Hindlimb muscle (tissue), 1 donor: ENCODE results near the gene PRAMEF1. TPM values are rescaled to one million over a fixed set of nuclear protein-coding genes. Genes with fewer than 3 reads are reported as not detected.
"Not testable (repeated sequence)": the region's sequence is repeated elsewhere in the genome, so short reads cannot be mapped to it uniquely, and the experiment has no call there.

Source experiments
- DNase-seq: peaks from one replicate; pipeline ENCODE4 v3.0.0-alpha.2; 2013
- polyA plus RNA-seq: library from polyadenylated mRNA; unstranded; fragments of 120-200 nt; gene quantifications from one replicate; pipeline ENCODE4 v1.2.1, GENCODE V29; 2013; ENCODE audit not compliant: insufficient read length

Gene PRAMEF1
- polyA plus RNA-seq, 1 donor = not detected

DNA sequence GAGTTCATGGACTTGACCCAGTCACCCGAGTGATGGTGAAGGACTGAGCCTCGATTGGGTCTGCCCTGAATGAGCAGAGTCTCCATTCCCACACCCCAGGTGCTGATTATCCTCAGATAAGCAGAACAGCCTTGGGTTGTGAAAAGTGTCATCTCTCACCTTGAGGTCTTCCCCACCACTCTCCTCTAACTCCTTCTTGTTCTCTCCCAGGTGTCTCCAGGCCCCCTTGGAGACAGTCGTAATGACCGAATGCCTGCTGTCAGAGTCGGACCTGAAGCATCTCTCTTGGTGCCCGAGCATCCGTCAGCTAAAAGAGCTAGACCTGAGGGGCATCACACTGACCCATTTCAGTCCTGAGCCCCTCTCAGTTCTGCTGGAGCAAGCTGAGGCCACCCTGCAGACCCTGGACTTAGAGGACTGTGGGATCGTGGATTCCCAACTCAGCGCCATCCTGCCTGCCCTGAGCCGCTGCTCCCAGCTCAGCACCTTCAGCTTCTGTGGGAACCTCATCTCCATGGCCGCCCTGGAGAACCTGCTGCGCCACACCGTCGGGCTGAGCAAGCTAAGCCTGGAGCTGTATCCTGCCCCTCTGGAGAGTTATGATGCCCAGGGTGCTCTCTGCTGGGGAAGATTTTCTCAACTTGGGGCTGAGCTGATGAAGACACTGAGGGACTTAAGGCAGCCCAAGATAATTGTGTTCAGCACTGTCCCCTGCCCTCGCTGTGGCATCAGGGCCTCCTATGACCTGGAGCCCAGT, 14.2 kb upstream of the PRAMEF1 start:
- no peak for DNase-seq

DNA sequence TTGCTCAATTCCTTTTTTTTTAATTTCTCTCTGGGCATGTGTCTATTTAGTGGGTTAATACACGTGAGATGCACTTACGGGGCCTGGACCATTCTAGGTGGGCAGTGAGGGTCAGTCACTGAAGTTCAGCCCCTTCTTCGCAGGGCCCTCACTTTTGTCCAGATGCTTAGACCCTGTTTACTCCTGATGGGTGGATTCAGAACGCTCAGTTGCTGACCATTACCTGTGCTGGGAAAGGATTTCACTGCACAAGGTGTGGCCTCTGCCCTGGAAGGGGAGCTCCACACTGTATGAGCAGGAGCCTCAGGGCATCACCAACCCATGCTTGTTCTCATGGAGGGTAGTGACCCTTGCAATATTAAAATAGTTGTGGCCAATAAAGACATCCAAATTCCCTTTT, 13.1 kb upstream of the PRAMEF1 start:
- no peak for DNase-seq

DNA sequence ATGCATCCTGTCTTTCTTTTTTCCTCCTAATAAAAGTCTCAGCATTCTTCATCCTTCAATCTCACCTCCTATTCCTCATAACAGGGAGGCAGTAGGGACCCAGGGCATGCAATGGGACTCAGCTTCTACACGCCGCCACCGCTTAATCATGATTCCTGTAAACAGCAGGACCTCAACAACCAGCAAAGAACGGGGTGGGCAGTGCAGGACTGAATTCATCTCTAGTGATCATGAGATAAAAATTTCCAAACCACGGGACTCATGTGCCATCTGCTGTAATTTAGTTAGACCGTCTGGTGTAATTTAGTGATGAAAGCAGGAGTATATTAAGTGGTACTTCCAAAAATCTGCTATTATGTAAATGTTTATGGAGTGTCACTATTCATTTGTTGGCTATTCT, 12.3 kb upstream of the PRAMEF1 start:
- no peak for DNase-seq

DNA sequence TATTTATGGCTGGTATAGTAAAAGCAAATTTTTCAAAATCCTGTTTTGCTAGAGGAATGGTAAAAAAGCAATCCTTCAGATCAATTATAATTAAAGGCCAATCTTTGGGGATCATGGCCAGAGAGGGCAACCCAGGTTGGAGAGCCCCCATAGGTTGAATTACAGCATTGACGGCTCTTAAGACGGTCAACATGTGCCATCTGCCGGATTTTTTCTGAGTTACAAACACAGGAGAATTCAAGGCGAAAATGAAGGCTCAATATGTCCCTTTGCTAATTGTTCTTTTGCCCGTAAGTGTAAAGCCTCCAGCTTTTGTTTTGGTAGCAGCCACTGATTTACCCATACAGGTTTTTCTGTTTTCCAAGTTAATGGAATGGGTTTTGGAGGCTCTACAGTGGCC, 9.7 kb upstream of the PRAMEF1 start:
- DNase-seq = not testable (repeated sequence)

DNA sequence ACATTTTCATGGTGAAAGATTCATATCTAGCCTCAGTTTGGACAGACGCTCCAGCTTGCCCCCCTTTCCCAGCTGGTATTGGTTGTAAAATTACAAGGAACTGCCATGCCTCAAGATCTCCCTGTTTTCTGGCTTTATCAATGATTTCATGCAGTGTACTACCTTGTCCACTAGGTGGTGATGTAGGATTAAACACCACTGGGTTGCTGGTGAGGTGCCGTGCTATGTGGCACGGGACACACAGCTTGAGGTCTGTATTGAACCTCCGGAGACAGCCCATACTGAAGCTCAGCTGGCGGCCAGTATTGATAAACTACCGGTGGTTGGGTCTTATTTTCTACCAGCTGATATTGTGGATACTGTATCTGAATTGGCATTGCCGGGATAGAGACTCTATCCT, 7.4 kb upstream of the PRAMEF1 start:
- DNase-seq = not testable (repeated sequence)

DNA sequence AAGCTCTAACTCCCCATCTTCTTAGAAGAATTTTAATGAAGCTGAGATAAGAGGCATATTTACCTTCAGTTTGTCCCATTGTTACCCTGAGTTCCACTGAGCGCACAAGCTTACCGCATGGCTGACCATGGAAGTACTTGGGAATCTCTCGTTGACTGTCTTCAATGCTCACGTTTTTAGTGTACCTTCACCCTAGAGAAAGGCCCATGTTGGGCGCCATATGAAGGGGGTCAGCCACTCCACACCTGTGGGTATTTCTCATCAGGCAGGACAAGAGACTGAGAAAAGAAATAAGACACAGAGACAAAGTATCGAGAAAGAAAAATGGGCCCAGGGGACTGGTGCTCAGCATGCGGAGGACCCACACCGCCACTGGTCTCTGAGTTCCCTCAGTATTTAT, 6.5 kb upstream of the PRAMEF1 start:
- not testable (repeated sequence) for DNase-seq

DNA sequence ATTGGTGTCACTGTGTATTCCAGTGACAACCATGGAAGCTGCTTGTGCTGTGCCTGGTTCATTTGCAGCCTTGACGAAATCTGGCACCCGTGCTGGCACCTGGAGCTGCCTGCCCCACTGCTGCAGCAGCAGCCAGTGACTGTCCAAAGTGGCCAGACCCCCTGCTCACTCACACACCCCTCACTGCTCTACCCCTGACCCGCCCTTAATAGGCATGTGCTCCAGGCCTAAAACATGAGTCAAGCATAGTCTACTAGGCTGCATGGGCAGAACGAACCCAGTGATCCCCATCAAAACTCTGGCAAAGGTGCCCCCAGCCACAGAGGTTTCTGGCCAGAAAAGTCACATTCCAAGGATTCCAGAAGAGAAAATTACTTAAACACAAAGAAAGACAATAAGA, 7.7 kb downstream of the PRAMEF1 start:
- DNase-seq = no peak

DNA sequence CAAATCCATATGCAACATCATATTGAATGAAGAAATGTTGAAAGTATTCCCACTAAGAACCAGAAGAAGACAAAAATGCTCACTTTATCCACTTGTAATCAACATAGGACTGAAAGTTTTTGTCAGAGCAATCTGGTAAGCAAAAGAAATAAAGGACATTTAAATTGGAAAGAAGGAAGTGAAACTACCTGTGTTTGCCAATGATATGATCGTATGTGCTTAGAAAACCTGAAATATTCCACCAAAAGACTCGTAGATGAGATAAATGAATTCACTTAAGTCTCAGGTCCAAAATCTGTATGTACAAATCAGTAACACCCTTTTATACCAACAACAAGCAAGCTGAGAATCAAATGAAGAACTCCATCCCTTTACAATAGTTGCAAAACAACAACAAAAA, 8.5 kb downstream of the PRAMEF1 start:
- DNase-seq = no peak

DNA sequence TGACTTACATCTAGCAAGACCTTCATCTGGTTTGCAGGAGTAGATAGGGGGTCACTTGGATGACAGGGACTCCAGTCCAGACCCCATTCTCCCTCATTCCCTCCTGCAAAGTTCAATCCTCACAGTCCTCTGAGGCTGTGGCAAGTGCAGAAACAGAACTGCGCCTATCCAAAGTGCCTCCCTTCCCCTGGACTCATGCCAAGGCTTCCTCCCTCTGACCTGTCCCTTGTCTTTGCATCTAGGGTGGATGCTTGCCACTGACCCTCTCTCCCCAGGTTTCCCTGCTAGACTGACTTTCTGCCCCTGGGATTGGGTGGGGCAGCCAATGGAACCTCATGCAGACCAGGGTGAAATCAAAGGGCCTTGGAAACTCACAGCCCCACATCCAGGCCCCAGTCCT, 18.7 kb downstream of the PRAMEF1 start:
- no peak for DNase-seq

DNA sequence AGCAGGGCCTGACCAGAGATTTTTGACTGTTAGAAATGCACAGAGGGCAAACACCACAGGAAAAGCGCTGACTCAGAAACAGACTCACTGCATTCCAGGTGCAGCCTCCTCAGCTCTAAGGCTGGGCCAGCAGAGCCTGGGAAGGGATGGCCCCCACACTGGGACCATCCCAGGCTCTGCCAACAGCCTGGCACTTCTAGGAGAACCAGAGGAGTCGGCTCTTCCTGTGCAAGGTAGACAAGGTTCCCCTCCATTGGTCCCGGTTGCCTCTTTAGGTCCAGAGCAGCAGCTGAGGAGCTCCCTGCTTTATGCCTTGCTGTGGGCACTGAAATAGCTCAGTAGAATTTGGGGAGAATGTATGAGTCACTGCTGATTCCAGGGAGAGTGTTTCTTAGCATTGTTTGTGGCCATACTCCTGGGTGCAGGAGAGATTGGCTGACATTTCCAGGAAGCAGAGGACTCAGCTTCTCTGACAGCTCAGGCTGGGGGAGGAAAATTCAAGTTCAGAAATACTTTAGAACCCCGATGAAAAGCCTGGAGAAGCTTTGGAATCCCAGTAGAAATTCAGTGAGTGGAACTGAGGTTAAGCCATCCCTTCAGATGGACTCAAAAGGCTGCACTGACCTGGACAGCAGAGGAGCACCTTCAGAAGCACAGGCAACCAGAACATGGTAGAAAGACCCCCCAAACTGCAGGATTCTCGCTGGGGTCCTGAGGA, 19.7 kb downstream of the PRAMEF1 start:
- DNase-seq = no peak

DNA sequence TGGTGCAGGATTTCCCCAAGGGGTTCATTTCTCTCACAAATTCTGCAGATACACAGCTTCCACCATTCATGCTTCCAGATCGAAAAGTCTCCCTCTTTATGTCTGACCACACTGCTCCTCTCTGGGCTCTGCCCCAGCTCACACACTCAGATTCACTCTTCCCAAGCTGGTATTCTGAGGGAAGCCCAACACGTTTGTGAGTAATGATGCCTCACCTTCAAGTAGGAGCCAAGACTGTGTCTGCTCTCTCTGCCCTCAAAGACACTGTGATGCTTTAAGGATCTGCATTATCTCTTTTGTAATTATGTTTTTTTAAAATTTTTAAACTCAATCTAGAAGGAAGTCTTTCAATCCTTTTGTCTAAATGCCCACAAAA, 20.2 kb downstream of the PRAMEF1 start:
- DNase-seq = no peak

DNA sequence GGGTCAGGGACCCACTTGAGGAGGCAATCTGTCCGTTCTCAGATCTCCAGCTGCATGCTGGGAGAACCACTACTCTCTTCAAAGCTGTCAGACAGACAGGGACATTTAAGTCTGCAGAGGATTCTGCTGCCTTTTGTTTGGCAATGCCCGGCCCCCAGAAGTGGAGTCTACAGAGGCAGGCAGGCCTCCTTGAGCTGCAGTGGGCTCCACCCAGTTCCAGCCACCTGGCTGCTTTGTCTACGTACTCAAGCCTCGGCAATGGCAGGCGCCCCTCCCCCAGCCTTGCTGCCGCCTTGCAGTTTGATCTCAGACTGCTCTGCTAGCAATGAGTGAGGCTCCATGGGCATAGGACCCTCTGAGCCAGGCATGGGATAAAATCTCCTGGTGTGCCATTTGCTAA, 27.9 kb downstream of the PRAMEF1 start:
- not testable (repeated sequence) for DNase-seq

DNA sequence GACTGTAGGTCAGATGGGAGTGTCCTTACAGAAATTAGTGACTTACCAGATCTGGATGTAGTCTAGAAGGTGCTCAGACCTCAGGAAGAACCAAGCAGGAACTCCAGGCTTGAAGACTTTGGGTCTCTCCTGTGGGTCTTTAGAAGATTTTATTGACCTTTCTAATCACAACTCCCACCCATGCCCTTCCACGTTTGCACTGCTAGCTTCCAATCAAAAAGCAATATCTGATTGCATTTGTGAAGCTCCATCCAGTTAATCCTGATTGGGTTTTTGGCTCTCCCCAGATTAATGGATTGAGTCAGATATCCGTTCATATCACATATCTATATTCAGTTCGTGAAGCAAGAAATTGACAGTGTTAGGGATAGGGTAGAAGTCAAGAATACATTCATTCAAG, 40.1 kb downstream of the PRAMEF1 start, which contains the start of gene PRAMEF11:
Gene PRAMEF11, minus strand, starts transcription at position 101 of the 400 bp plus-strand sequence. CDS start 2,621 bp downstream, outside the sequence.
- DNase-seq = not testable (repeated sequence)

DNA sequence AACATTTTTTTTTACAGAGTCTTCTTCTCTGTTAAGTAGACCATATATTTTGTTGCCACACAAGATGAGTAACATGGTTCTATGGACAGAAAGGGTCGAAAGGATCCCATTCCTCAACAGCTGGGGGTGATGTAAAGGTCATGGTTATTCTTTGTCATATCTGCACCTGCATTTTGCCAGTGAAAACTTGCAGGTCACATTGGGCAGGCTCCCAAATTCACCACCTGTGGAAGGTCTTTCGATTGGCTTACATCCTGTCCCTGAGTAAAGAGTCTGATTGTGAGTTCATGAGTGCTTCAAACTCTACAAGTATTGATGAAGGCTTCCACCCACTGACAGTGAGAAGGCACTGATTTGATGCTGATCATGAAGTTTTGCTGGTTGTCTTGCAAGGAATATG, 42.1 kb downstream of the PRAMEF1 start:
- DNase-seq = not testable (repeated sequence)

Other genes with a start within 250 kb of the PRAMEF1 start
- 14.1 TPM for gene DHRS3, start 173.2 kb upstream of the PRAMEF1 start, polyA plus RNA-seq
- 0.13 TPM for gene AADACL4, start 147.3 kb upstream of the PRAMEF1 start, polyA plus RNA-seq
- gene AADACL3, start 75.3 kb upstream of the PRAMEF1 start, polyA plus RNA-seq = not detected
- 0.09 TPM for gene CFAP107, start 45.2 kb upstream of the PRAMEF1 start, polyA plus RNA-seq
- not detected for gene PRAMEF12, start 17.7 kb upstream of the PRAMEF1 start, polyA plus RNA-seq
- not detected for gene PRAMEF11, start 40.0 kb downstream of the PRAMEF1 start, polyA plus RNA-seq
- not detected for gene HNRNPCL1, start 57.3 kb downstream of the PRAMEF1 start, polyA plus RNA-seq
- gene PRAMEF2, start 65.7 kb downstream of the PRAMEF1 start, polyA plus RNA-seq = not detected
- not detected for gene PRAMEF4, start 94.8 kb downstream of the PRAMEF1 start, polyA plus RNA-seq
- gene PRAMEF10, start 106.9 kb downstream of the PRAMEF1 start, polyA plus RNA-seq = not detected
- not detected for gene PRAMEF7, start 125.2 kb downstream of the PRAMEF1 start, polyA plus RNA-seq
- not detected for gene PRAMEF6, start 156.2 kb downstream of the PRAMEF1 start, polyA plus RNA-seq